Measurements from ENCODE around the gene SLC9A3. TPM values are rescaled to one million over a fixed set of nuclear protein-coding genes. Genes with fewer than 3 reads are reported as not detected.

The SLC9A3 gene
- total RNA-seq, 4 donors from 2014 or later: 4.8 to 701 (median 183) TPM

DNA sequence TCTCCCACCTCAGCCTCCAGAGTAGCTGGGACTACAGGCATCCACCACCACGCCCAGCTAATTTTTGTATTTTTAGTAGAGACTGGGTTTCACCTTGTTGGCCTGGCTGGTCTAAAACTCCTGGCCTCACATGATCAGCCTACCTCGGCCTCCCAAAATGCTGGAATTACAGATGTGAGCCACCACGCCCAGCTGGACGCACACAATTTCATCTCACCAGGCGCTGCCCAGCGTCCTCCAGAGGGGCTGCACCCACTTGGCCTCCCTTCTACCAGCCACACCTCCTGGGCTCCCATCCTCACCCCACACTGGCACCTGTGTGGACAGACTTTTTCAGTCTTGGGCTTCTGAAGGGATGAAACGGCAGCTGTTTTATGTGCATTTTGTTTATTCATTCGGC is 85.1 kb downstream of the SLC9A3 start:
- no peak for DNase-seq
- H3K36me3 ChIP-seq: no peaks in the 10 kb centered on the region
- intact Hi-C loops (cut with DNase I; ENCODE audit: low total_unique reads): no loop called here
- WGBS, 2 donors (ENCODE audit: low coverage in 1 of 2): 40 to 68% methylated on average over 1 to 8 of the region's 8 CpGs
- H3K4me1 ChIP-seq: peaks cover 6 to 17% (median 13%) of the 10 kb centered on the region in 4 donors
- TF ChIP-seq EP300 (IDR thresholded peaks at IDR 0.05; ENCODE audit: low read depth): no peak
- no peak for TF ChIP-seq POLR2AphosphoS5 (IDR thresholded peaks at IDR 0.05)
- TF ChIP-seq POLR2A (IDR thresholded peaks at IDR 0.05): no peak
- in situ Hi-C loops (cut with MboI; ENCODE audit: low pct_ligation_motif_present in 1 of 4, low pct_unique_long_range_greater_than_20kb in 1 of 4, low sequenced_read_pairs in 3 of 4): no loop called here
- no peaks in the 10 kb centered on the region for H3K9me3 ChIP-seq
- no peak overlapping the region for H3K27ac ChIP-seq
- H3K4me3 ChIP-seq: no peak overlapping the region
- H3K27me3 ChIP-seq: no peaks in the 10 kb centered on the region

GRCh38 chr5:438481-438981 is 85.7 kb downstream of the SLC9A3 start:
- H3K36me3 ChIP-seq: no peaks in the 10 kb centered on the region
- H3K27ac ChIP-seq: no peak overlapping the region
- in situ Hi-C loops (cut with MboI; ENCODE audit: low pct_ligation_motif_present in 1 of 4, low pct_unique_long_range_greater_than_20kb in 1 of 4, low sequenced_read_pairs in 3 of 4): no loop called here
- intact Hi-C loops (cut with DNase I; ENCODE audit: low total_unique reads): no loop called here
- peak; percentile 5 for DNase-seq
- 60 to 75% methylated on average over 1 to 14 of the region's 14 CpGs for WGBS, 2 donors (ENCODE audit: low coverage in 1 of 2)
- H3K27me3 ChIP-seq: no peaks in the 10 kb centered on the region
- TF ChIP-seq POLR2A (IDR thresholded peaks at IDR 0.05) (no peak), POLR2AphosphoS5 (IDR thresholded peaks at IDR 0.05) (no peak), CTCF (IDR thresholded peaks at IDR 0.05) (no peak), EP300 (IDR thresholded peaks at IDR 0.05; ENCODE audit: low read depth) (no peak)
- H3K4me3 ChIP-seq: no peak overlapping the region
- peaks cover 0 to 10% (median 7%) of the 10 kb centered on the region in 4 donors for H3K4me1 ChIP-seq
- no peaks in the 10 kb centered on the region for H3K9me3 ChIP-seq

GRCh38 chr5:437281-437771 is 86.9 kb downstream of the SLC9A3 start:
- no peaks in the 10 kb centered on the region for H3K27me3 ChIP-seq
- H3K36me3 ChIP-seq: no peaks in the 10 kb centered on the region
- H3K4me1 ChIP-seq: peaks cover 0 to 7% (median 4%) of the 10 kb centered on the region in 4 donors
- no peaks in the 10 kb centered on the region for H3K9me3 ChIP-seq
- WGBS, 2 donors (ENCODE audit: low coverage in 1 of 2): 72% methylated on average over 18 of the region's 18 CpGs; no CpG with 5 or more reads in 1 of the 2 donors
- TF ChIP-seq EP300 (IDR thresholded peaks at IDR 0.05; ENCODE audit: low read depth) (no peak), POLR2A (IDR thresholded peaks at IDR 0.05) (no peak)
- in situ Hi-C loops (cut with MboI; ENCODE audit: low pct_ligation_motif_present in 1 of 4, low pct_unique_long_range_greater_than_20kb in 1 of 4, low sequenced_read_pairs in 3 of 4): no loop called here
- intact Hi-C loops (cut with DNase I; ENCODE audit: low total_unique reads): no loop called here
- H3K4me3 ChIP-seq: no peak overlapping the region
- DNase-seq: peak; percentile 5
- no peak overlapping the region for H3K27ac ChIP-seq

GRCh38 chr5:436641-436975 is 87.6 kb downstream of the SLC9A3 start:
- in situ Hi-C loops (cut with MboI; ENCODE audit: low pct_ligation_motif_present in 1 of 4, low pct_unique_long_range_greater_than_20kb in 1 of 4, low sequenced_read_pairs in 3 of 4): no loop called here
- TF ChIP-seq POLR2A (IDR thresholded peaks at IDR 0.05) (no peak), POLR2AphosphoS5 (IDR thresholded peaks at IDR 0.05) (no peak), CTCF (IDR thresholded peaks at IDR 0.05) (no peak), EP300 (IDR thresholded peaks at IDR 0.05; ENCODE audit: low read depth) (no peak)
- H3K27me3 ChIP-seq: no peaks in the 10 kb centered on the region
- WGBS, 2 donors (ENCODE audit: low coverage in 1 of 2): 80% methylated on average over 1 to 5 of the region's 5 CpGs
- no peak overlapping the region for H3K4me3 ChIP-seq
- intact Hi-C loops (cut with DNase I; ENCODE audit: low total_unique reads): no loop called here
- no peak overlapping the region for H3K27ac ChIP-seq
- no peaks in the 10 kb centered on the region for H3K36me3 ChIP-seq
- no peaks in the 10 kb centered on the region for H3K9me3 ChIP-seq
- no peaks in the 10 kb centered on the region for H3K4me1 ChIP-seq
- DNase-seq: no peak

- Histone ChIP-seq H3K4me1 (peaks cover 0 to 5% (median 3%) of the 10 kb centered on the region in 4 donors), H3K4me3 (no peak overlapping the region), H3K36me3 (no peaks in the 10 kb centered on the region), H3K9me3 (no peaks in the 10 kb centered on the region), H3K27me3 (no peaks in the 10 kb centered on the region), H3K27ac (no peak overlapping the region)
- intact Hi-C loops (cut with DNase I; ENCODE audit: low total_unique reads) (no loop called here), in situ Hi-C loops (cut with MboI; ENCODE audit: low pct_ligation_motif_present in 1 of 4, low pct_unique_long_range_greater_than_20kb in 1 of 4, low sequenced_read_pairs in 3 of 4) (no loop called here)
- no peak for TF ChIP-seq POLR2AphosphoS5 (IDR thresholded peaks at IDR 0.05)
- peak in 3 of 5 experiments; percentile 20 to 34 (median 28) for TF ChIP-seq CTCF (IDR thresholded peaks at IDR 0.05)
- 17 to 70% methylated on average over 2 to 13 of the region's 18 CpGs for WGBS, 2 donors (ENCODE audit: low coverage in 1 of 2)
- peak; percentile 10 for DNase-seq
Observed at GRCh38 chr5:435961-436640, 88.1 kb downstream of the SLC9A3 start.

Data from transverse colon (tissue), 4 donors.